Measurements from ENCODE around the gene GLI3.
A peak's percentile ranks its signal among the peaks of the same experiment; 100 is the strongest.

GLI3 gene

DNA sequence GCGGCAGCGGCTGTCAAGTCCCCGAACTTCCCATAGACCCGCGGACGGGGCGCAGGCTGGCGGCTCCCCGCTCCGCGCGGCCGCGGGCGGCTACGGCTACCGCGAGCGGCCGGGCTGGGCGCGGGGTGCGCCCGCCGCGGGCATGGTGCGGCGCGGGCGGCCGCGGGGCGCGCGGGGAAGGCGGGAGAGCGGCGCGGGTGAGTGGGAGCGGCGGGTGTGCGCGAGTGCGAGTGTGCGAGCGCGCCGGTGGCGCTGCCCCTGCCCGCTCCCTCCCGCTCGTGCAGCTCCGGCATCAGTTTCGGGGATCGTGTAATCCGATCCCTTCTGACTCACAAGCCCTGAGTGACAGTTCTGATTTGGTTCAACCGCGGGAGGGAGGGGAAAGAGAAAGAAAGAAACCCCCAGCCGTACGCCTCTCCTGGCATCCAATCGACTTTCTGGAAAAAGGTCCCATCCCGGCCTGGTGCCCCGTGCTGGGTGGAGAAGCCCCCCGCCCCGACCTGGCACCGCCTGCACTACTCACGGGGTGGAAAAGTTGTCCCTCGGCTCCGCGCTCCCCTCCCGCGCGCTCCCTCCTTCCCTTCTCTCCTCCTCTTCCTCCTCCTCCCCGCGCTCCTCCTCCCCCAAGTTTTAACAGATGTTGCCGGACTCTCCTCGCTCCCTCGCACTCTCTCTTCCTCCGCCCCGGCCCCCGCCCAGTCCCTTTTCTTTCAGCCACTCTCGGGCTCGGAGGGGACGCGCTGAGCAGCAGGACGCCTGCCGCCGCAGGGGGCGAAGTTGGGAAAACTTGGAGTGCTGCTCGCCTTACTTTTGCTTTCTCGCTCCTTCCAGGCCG is at the start of gene GLI3:
TSS of gene GLI3 (minus strand) at position 234 of the 835 bp plus-strand sequence. CDS start 13,956 bp downstream, outside the sequence.
- Histone ChIP-seq H3K4me1 (ENCODE audit: insufficient read depth, low read length) (peaks cover 46% of the 10 kb centered on the region), H3K36me3 (ENCODE audit: insufficient read depth, low read length) (no peaks in the 10 kb centered on the region), H2AFZ (ENCODE audit: low read depth, low read length) (peak within 1 kb of the TSS; percentile 61), H3K9me3 (ENCODE audit: low read length) (no peaks in the 10 kb centered on the region), H3K27me3 (ENCODE audit: insufficient read depth, low read length) (no peaks in the 10 kb centered on the region), H3K4me3 (ENCODE audit: low read length) (peak within 1 kb of the TSS; percentile 86)

DNA sequence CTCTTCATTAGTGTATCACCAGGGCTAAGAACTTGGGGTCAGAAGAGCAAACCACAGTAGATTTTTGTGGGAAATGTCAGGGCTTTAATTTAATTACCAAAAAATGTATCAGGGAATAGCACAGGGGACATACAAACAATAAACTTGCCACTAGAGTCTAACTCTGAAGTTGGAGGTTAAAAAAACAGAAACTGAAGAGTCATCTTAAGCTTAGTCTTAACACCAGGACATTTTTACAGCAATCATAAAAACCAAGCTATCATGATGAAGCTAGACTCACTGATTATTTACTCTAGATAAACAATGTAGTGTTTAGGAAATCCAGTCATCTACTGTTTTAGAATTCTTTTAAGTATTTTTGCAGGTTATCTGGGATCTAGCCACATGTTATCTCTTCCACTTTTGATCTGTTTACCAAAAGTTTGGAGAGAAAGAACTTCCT is 48.4 kb upstream of the GLI3 start:
- Histone ChIP-seq H3K27me3 (ENCODE audit: insufficient read depth, low read length) (no peaks in the 10 kb centered on the region), H3K4me3 (ENCODE audit: low read length) (no peak overlapping the region), H3K9me3 (ENCODE audit: low read length) (no peaks in the 10 kb centered on the region), H3K4me1 (ENCODE audit: insufficient read depth, low read length) (no peaks in the 10 kb centered on the region), H3K36me3 (ENCODE audit: insufficient read depth, low read length) (no peaks in the 10 kb centered on the region), H2AFZ (ENCODE audit: low read depth, low read length) (no peak overlapping the region)

DNA sequence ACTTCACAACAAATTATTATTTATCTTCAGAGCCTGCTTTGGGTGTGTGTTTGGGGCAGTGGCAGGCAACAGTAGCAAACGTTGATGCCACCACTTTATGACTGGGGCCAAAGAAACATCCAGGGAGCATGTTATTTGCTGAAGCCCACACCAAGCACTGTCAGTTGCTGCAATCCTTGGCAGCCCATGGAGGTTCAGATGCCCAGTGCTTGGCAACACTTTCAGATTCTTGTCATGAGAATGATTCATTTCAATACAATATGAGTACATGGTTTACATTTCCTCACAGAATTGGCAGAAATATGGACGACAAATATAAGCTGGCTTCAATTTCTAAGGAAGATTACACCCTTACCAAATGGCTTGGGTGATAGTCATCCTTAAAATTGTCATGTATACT is 46.5 kb upstream of the GLI3 start:
- Histone ChIP-seq H3K4me3 (ENCODE audit: low read length) (no peak overlapping the region), H3K36me3 (ENCODE audit: insufficient read depth, low read length) (no peaks in the 10 kb centered on the region), H2AFZ (ENCODE audit: low read depth, low read length) (no peak overlapping the region), H3K27me3 (ENCODE audit: insufficient read depth, low read length) (no peaks in the 10 kb centered on the region), H3K9me3 (ENCODE audit: low read length) (no peaks in the 10 kb centered on the region), H3K4me1 (ENCODE audit: insufficient read depth, low read length) (no peaks in the 10 kb centered on the region)

DNA sequence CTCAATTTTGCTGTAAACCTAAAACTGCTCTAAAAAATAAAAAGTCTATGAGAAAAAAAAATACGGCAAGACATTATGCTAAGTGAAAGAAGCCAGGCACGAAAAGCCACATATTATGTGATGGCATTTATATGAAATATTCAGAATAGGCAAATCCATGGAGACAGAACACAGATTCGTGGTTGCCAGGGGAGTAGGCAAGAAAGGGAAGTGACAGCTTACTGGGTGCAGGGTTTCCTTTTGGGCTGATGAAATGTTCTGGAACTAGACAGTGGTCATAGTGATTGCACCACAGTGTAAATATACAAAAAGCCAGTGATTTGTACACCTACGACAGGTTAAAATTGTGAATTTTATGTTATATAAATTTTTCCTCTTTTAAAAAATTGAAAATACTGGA is 41.3 kb upstream of the GLI3 start:
- H2AFZ ChIP-seq (ENCODE audit: low read depth, low read length): no peak overlapping the region

DNA sequence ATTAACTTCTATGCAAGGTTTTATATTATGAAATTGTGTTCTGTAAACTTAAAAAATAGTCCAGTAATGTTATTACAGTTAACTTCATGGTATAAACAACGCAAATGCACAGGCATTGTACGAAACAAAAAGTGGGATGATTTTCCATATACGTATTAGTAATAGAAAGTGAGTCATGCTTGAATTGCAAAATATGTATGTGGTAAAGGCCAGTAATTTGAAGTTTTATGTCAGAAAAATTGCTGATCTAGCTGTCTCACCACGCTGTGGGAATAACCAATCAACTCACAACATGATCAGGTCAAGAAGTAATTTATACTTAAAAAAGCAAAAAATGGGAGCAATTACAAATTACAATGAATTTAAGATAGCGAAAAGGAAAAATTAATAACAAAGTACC is 37.0 kb upstream of the GLI3 start:
- Histone ChIP-seq H3K36me3 (ENCODE audit: insufficient read depth, low read length) (no peaks in the 10 kb centered on the region), H3K27me3 (ENCODE audit: insufficient read depth, low read length) (no peaks in the 10 kb centered on the region), H3K9me3 (ENCODE audit: low read length) (no peaks in the 10 kb centered on the region)

More for the DNA sequence above, 41.3 kb upstream of the GLI3 start:
- Histone ChIP-seq H3K9me3 (ENCODE audit: low read length) (no peaks in the 10 kb centered on the region), H3K27me3 (ENCODE audit: insufficient read depth, low read length) (no peaks in the 10 kb centered on the region), H3K4me1 (ENCODE audit: insufficient read depth, low read length) (no peaks in the 10 kb centered on the region), H3K4me3 (ENCODE audit: low read length) (no peak overlapping the region), H3K36me3 (ENCODE audit: insufficient read depth, low read length) (no peaks in the 10 kb centered on the region)

DNA sequence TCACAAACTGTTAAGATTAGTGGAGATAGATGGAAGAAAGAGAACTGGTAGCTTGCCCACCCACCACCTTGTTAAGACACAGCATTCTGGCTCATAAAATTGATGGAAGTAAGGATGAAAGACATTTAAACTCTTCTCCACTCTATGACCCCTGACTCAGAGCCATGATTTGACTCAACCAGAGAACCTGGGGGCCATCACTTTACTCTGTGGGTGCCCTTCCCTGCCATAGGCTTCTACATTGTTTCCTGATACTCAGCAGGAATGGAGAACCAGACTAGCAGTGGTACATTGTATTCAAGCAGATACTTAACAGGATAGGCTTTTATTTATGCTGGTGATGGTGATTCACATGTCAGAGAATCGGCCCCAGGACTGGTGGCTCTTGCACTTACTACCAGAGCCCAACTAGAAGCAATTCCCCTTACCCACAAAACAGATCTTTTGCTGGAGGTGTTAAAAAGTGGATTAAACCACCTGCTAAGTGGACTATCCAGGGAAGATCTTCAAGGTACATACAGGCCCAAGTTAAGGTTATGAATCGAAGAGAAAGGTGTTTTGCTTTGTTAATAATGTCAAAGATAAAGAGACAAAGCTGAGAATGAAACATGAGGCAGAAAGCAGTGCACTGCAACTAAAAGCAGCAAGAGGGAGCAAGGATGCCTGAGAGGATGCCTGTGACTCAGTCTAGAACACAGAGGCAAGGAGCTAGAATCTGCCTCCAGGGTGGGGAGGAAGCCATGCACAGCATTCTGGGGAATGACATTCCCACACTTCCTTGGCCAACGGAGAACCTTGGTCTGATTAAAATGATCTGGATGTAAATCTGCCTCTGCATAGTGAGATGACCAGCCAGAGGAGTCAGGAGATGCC is 36.0 kb upstream of the GLI3 start:
- H3K27me3 ChIP-seq (ENCODE audit: insufficient read depth, low read length): no peaks in the 10 kb centered on the region
- no peak overlapping the region for H3K4me3 ChIP-seq (ENCODE audit: low read length)
- H3K4me1 ChIP-seq (ENCODE audit: insufficient read depth, low read length): peaks cover 9% of the 10 kb centered on the region
- H3K36me3 ChIP-seq (ENCODE audit: insufficient read depth, low read length): no peaks in the 10 kb centered on the region
- no peak overlapping the region for H2AFZ ChIP-seq (ENCODE audit: low read depth, low read length)
- H3K9me3 ChIP-seq (ENCODE audit: low read length): no peaks in the 10 kb centered on the region

More for the DNA sequence above, 37.0 kb upstream of the GLI3 start:
- Histone ChIP-seq H3K4me1 (ENCODE audit: insufficient read depth, low read length) (peaks cover 7% of the 10 kb centered on the region), H3K4me3 (ENCODE audit: low read length) (no peak overlapping the region), H2AFZ (ENCODE audit: low read depth, low read length) (no peak overlapping the region)

DNA sequence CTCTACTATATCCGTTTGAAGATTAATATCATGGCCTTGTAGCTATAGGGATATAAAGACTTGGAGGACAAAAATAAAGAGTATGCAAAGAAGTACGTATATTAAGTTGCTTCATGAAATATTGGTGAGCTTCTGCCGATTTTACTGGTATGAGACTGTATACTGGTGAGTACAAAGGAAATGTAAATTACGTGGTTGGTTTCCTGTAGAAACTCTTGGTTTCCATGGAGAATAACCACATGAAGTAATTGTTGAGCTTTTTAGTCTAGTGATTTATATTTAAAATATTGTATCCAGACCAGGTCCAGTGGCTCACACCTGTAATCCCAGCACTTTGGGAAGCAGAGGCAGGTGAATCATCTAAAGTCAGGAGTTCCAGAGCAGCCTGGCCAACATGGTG is 32.2 kb upstream of the GLI3 start:
- no peak overlapping the region for H3K4me3 ChIP-seq (ENCODE audit: low read length)
- no peak overlapping the region for H2AFZ ChIP-seq (ENCODE audit: low read depth, low read length)
- no peaks in the 10 kb centered on the region for H3K36me3 ChIP-seq (ENCODE audit: insufficient read depth, low read length)
- H3K9me3 ChIP-seq (ENCODE audit: low read length): no peaks in the 10 kb centered on the region
- peaks cover 12% of the 10 kb centered on the region for H3K4me1 ChIP-seq (ENCODE audit: insufficient read depth, low read length)
- no peaks in the 10 kb centered on the region for H3K27me3 ChIP-seq (ENCODE audit: insufficient read depth, low read length)

DNA sequence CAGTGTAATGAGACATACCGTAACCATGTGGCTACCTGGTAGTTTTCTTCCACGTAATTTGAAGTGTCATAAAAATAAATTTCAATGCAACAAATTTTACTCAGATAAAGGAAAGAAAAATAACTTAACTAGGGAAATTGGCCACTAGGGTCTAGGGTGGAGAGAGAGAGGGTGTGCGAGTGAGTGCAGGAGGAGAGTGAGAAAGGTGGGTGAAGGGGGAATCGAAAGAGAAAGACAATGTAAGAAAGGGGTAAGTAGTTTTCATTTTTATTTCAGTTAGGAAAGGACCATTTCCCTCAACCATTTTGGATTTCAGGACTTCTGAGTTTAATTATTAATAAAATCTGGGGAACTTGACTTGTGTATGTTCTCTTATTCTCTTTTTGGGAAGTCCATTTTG is 27.7 kb upstream of the GLI3 start:
- no peaks in the 10 kb centered on the region for H3K36me3 ChIP-seq (ENCODE audit: insufficient read depth, low read length)
- no peak overlapping the region for H2AFZ ChIP-seq (ENCODE audit: low read depth, low read length)

DNA sequence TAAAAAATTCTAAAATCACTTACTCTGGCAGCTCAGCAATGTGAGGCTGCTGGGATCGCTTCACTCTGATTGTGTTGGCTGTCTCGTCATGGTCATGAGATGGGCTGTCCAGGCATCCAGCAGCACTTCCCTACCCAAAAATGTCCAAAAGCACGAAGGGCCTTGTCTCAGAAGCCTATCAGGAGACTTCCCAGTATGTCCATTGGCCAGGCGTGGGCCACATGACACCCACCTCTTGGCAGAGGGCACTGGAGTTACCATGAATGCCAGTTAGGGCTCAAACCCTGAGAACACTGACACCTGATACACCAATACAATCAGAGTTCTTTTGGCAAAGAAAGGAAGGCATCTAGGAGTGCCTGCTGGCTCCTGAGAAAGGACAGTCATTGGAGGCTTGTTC is 27.0 kb upstream of the GLI3 start:
- H3K27me3 ChIP-seq (ENCODE audit: insufficient read depth, low read length): no peaks in the 10 kb centered on the region
- no peaks in the 10 kb centered on the region for H3K9me3 ChIP-seq (ENCODE audit: low read length)
- H3K4me1 ChIP-seq (ENCODE audit: insufficient read depth, low read length): peaks cover 22% of the 10 kb centered on the region
- no peak overlapping the region for H2AFZ ChIP-seq (ENCODE audit: low read depth, low read length)
- H3K4me3 ChIP-seq (ENCODE audit: low read length): no peak overlapping the region
- H3K36me3 ChIP-seq (ENCODE audit: insufficient read depth, low read length): no peaks in the 10 kb centered on the region

More for the DNA sequence above, 27.7 kb upstream of the GLI3 start:
- Histone ChIP-seq H3K4me1 (ENCODE audit: insufficient read depth, low read length) (peaks cover 25% of the 10 kb centered on the region), H3K9me3 (ENCODE audit: low read length) (no peaks in the 10 kb centered on the region), H3K27me3 (ENCODE audit: insufficient read depth, low read length) (no peaks in the 10 kb centered on the region), H3K4me3 (ENCODE audit: low read length) (no peak overlapping the region)

DNA sequence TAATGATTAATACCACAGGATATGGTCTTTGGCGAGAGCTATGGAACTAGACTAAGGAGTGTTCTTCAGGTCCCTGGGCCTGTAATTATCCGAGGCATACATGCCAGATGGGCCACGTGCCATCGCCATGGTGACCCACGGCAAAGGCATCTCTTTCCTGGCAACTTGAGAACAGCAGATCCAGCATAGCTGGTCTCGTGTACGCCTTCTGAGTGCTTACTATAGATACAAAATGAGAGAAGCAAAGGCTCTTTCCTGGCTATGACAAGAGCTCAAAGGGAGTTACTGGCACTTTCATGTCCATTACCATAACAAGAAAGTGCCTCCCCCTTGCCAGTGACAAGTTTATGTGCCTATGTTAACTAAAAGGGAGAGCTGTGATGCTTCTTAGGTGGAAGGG is 26.0 kb upstream of the GLI3 start:
- Histone ChIP-seq H3K4me3 (ENCODE audit: low read length) (no peak overlapping the region), H3K9me3 (ENCODE audit: low read length) (no peaks in the 10 kb centered on the region), H3K27me3 (ENCODE audit: insufficient read depth, low read length) (no peaks in the 10 kb centered on the region), H3K4me1 (ENCODE audit: insufficient read depth, low read length) (peaks cover 20% of the 10 kb centered on the region), H3K36me3 (ENCODE audit: insufficient read depth, low read length) (no peaks in the 10 kb centered on the region), H2AFZ (ENCODE audit: low read depth, low read length) (no peak overlapping the region)

DNA sequence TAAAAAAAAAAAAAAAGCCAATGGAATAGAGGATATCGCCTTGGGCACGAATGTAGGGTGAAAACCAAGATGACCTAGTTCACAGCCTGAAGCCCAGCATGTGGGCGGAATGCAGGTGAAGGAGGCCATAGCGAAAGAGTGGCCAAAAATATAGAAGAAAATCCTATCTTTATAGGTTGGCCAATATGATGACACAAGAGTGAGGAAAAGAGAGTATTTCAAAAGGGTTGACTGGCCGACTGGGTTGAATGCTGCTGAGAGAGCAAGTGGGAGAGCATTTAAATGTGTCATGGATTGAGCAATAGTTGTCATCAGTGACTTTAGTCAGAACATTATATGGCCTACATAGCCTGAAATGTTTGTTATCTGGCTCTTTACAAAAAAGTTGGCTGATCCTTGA is 17.2 kb upstream of the GLI3 start:
- H3K4me1 ChIP-seq (ENCODE audit: insufficient read depth, low read length): no peaks in the 10 kb centered on the region
- H3K9me3 ChIP-seq (ENCODE audit: low read length): peaks cover 3% of the 10 kb centered on the region
- no peaks in the 10 kb centered on the region for H3K36me3 ChIP-seq (ENCODE audit: insufficient read depth, low read length)
- no peaks in the 10 kb centered on the region for H3K27me3 ChIP-seq (ENCODE audit: insufficient read depth, low read length)
- H3K4me3 ChIP-seq (ENCODE audit: low read length): no peak overlapping the region
- no peak overlapping the region for H2AFZ ChIP-seq (ENCODE audit: low read depth, low read length)

DNA sequence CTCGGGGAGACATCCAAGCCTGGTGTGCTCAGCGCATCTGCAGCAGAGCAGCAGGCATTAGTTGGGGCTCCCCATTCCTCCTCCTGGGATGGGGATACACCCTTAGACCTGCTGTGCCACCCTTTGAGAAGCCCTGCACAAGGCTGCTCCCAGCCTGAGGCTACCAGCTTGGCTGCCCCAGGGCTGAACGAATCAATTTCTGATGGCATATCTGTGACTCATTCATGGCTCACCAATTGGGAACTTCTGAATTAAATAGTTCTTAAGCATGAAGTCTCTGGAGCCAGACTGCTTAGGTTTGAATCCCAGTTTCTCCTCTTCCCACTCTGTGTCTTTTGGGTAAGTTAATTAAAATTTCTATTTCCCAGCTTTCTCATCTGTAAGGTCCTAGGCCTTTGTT is 16.3 kb upstream of the GLI3 start:
- no peaks in the 10 kb centered on the region for H3K27me3 ChIP-seq (ENCODE audit: insufficient read depth, low read length)
- H2AFZ ChIP-seq (ENCODE audit: low read depth, low read length): no peak overlapping the region
- H3K36me3 ChIP-seq (ENCODE audit: insufficient read depth, low read length): no peaks in the 10 kb centered on the region
- no peak overlapping the region for H3K4me3 ChIP-seq (ENCODE audit: low read length)
- H3K9me3 ChIP-seq (ENCODE audit: low read length): peaks cover 3% of the 10 kb centered on the region
- H3K4me1 ChIP-seq (ENCODE audit: insufficient read depth, low read length): no peaks in the 10 kb centered on the region

DNA sequence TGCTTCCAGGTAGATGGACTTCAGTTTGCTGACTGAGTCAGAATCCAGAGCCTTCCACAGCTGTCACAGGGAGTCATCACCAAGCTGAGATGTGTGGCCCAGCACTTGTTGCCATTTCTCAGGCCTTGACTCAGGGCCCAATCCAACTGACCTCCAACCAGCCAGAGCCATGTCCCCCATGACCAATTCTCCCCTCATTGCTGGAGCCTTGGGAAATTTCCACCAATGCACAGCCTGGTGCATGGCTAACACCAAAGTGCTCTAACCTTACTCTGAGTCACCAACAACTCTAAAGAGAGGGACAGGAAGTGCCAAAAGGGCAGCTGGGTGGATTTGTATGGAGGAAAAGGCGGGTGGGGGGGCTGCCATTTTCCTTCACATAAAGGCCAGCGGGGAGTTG is 13.4 kb upstream of the GLI3 start:
- Histone ChIP-seq H3K36me3 (ENCODE audit: insufficient read depth, low read length) (no peaks in the 10 kb centered on the region), H3K4me3 (ENCODE audit: low read length) (no peak overlapping the region), H2AFZ (ENCODE audit: low read depth, low read length) (no peak overlapping the region)

More for the DNA sequence above, 13.4 kb upstream of the GLI3 start:
- Histone ChIP-seq H3K27me3 (ENCODE audit: insufficient read depth, low read length) (no peaks in the 10 kb centered on the region), H3K9me3 (ENCODE audit: low read length) (peaks cover 3% of the 10 kb centered on the region), H3K4me1 (ENCODE audit: insufficient read depth, low read length) (no peaks in the 10 kb centered on the region)

Data from neuron (in vitro differentiated cells).